ENCODE results near the gene HEPHL1. TPM values are rescaled to one million over a fixed set of nuclear protein-coding genes. Genes with fewer than 3 reads are reported as not detected.

The HEPHL1 gene
- total RNA-seq, 2 experiments from 2014 or later: not detected

GRCh38 chr11:94028436-94028835, 7.3 kb downstream of the HEPHL1 start:
- no peaks in the 10 kb centered on the region for H3K36me3 Mint-ChIP-seq
- no peak overlapping the region for H3K4me3 Mint-ChIP-seq
- intact Hi-C loops (cut with micrococcal nuclease): no loop called here
- ChIA-PET POLR2A (no interaction called here), CTCF (no interaction called here)
- H3K27me3 Mint-ChIP-seq: peaks cover 5% of the 10 kb centered on the region
- no peak overlapping the region for H3K27ac Mint-ChIP-seq
- H3K4me1 Mint-ChIP-seq (ENCODE audit: low read depth): no peaks in the 10 kb centered on the region
- no peaks in the 10 kb centered on the region for H3K9me3 Mint-ChIP-seq
- no peak for DNase-seq

GRCh38 chr11:94030059-94030458, 8.9 kb downstream of the HEPHL1 start:
- intact Hi-C loops (cut with micrococcal nuclease): no loop called here
- H3K9me3 Mint-ChIP-seq: no peaks in the 10 kb centered on the region
- no peak for DNase-seq
- no peak overlapping the region for H3K27ac Mint-ChIP-seq
- POLR2A ChIA-PET: no interaction called here
- peaks cover 5% of the 10 kb centered on the region for H3K27me3 Mint-ChIP-seq
- H3K36me3 Mint-ChIP-seq: no peaks in the 10 kb centered on the region
- CTCF ChIA-PET: no interaction called here
- H3K4me1 Mint-ChIP-seq (ENCODE audit: low read depth): no peaks in the 10 kb centered on the region
- no peak overlapping the region for H3K4me3 Mint-ChIP-seq

DNA sequence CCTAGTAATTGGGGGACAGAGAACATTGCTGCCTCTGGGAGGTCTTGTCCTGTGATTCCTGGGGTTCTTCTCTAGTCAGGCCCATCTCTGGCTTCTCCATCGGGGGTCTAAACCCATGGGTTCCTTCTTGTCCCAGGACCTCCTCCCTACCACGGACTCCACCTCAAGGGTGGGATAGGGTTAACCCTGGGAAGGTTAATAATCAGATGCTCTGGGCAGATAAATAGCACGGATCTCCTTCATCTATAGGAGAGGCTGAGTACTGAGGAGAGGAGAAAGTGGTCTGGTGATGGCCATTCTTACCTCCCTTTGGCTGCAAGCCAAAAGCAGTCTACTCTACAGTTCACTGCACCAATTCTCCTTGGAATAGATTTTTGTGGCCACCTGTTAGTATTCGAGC, 10.5 kb downstream of the HEPHL1 start:
- CTCF ChIA-PET: no interaction called here
- DNase-seq: no peak
- POLR2A ChIA-PET: no interaction called here
- intact Hi-C loops (cut with micrococcal nuclease): no loop called here
- no peak overlapping the region for H3K27ac Mint-ChIP-seq
- no peaks in the 10 kb centered on the region for H3K4me1 Mint-ChIP-seq (ENCODE audit: low read depth)
- no peaks in the 10 kb centered on the region for H3K9me3 Mint-ChIP-seq
- H3K27me3 Mint-ChIP-seq: peaks cover 3% of the 10 kb centered on the region
- no peaks in the 10 kb centered on the region for H3K36me3 Mint-ChIP-seq
- no peak overlapping the region for H3K4me3 Mint-ChIP-seq

- ChIA-PET POLR2A (no interaction called here), CTCF (no interaction called here)
- H3K9me3 Mint-ChIP-seq: no peaks in the 10 kb centered on the region
- intact Hi-C loops (cut with micrococcal nuclease): no loop called here
- no peaks in the 10 kb centered on the region for H3K36me3 Mint-ChIP-seq
- H3K4me3 Mint-ChIP-seq: no peak overlapping the region
- H3K4me1 Mint-ChIP-seq (ENCODE audit: low read depth): no peaks in the 10 kb centered on the region
- DNase-seq: no peak
- H3K27me3 Mint-ChIP-seq: peaks cover under 1% of the 10 kb centered on the region
- no peak overlapping the region for H3K27ac Mint-ChIP-seq
Observed at GRCh38 chr11:94032066-94032465, 10.9 kb downstream of the HEPHL1 start.

- no peaks in the 10 kb centered on the region for H3K9me3 Mint-ChIP-seq
- H3K36me3 Mint-ChIP-seq: no peaks in the 10 kb centered on the region
- H3K4me3 Mint-ChIP-seq: no peak overlapping the region
- no peaks in the 10 kb centered on the region for H3K27me3 Mint-ChIP-seq
- ChIA-PET CTCF (no interaction called here), POLR2A (no interaction called here)
- H3K4me1 Mint-ChIP-seq (ENCODE audit: low read depth): no peaks in the 10 kb centered on the region
- no peak for DNase-seq
- intact Hi-C loops (cut with micrococcal nuclease): no loop called here
- no peak overlapping the region for H3K27ac Mint-ChIP-seq
Observed at GRCh38 chr11:94032725-94033124, 11.6 kb downstream of the HEPHL1 start.

DNA sequence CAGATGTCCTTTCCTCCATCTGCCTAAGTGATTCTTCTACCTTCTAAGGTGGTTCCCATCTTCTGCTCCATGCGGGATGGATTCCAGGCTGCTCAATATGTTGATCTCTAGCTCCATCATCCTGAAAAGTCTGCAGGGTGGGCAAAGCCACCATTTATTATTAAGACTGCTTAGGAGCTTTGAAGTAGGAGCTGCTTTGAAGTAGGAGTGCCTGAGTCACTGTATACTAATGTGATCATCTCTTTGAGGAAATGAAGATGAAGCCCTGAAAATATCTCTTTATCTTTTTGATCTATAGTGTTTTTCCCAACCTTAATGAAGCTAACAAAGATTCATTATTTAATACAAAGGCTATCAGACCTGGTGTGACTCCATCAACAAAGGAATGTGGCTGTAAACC, 13.1 kb downstream of the HEPHL1 start:
- Mint-ChIP-seq H3K4me3 (no peak overlapping the region), H3K27ac (no peak overlapping the region), H3K27me3 (no peaks in the 10 kb centered on the region), H3K4me1 (ENCODE audit: low read depth) (no peaks in the 10 kb centered on the region), H3K36me3 (no peaks in the 10 kb centered on the region), H3K9me3 (no peaks in the 10 kb centered on the region)
- POLR2A ChIA-PET: no interaction called here
- intact Hi-C loops (cut with micrococcal nuclease): no loop called here
- no peak for DNase-seq
- CTCF ChIA-PET: no interaction called here

DNA sequence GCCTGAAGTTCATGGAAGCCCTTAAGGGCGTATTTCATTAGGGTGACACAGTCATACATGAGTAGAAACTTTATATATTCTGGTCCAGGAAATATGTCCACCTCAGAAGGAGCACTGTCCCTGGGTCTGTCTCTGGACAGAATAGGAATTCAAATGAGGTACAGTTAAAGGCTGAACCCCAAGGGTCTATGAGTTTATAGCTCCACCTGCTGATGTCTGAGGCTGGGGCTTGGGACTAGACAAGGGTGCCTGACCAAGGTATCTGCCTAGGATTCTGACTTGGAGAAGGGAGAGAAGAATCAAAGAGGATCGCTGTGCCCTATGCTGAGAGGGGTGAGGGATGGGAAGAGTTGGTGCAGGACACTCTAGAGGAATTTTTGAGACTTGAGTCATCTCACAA, 14.9 kb downstream of the HEPHL1 start:
- Mint-ChIP-seq H3K9me3 (no peaks in the 10 kb centered on the region), H3K27me3 (no peaks in the 10 kb centered on the region), H3K27ac (no peak overlapping the region), H3K36me3 (no peaks in the 10 kb centered on the region), H3K4me1 (ENCODE audit: low read depth) (no peaks in the 10 kb centered on the region), H3K4me3 (no peak overlapping the region)
- ChIA-PET POLR2A (no interaction called here), CTCF (no interaction called here)
- intact Hi-C loops (cut with micrococcal nuclease): no loop called here
- no peak for DNase-seq

DNA sequence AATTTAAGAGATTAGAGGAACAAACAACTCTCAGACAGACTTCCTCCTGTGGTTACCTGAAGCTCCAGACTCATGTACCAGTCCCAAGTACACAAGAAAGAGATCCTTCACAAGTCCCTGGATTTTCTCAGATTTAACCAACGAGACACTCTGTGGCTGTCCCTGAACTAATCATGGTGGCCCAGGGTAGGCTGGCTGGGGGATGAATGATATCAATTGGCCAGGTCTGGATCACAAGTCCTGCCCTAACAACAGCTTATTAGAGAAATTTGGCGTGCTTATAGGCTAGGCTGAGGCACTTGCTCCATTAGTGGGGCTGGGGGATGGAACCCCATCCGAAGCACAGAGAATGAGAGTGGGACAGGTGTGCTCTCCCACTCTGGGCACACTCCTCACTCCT, 22.1 kb downstream of the HEPHL1 start:
- Mint-ChIP-seq H3K36me3 (no peaks in the 10 kb centered on the region), H3K4me3 (no peak overlapping the region), H3K27me3 (no peaks in the 10 kb centered on the region), H3K27ac (no peak overlapping the region), H3K4me1 (ENCODE audit: low read depth) (no peaks in the 10 kb centered on the region), H3K9me3 (no peaks in the 10 kb centered on the region)
- CTCF ChIA-PET: no interaction called here
- intact Hi-C loops (cut with micrococcal nuclease): no loop called here
- POLR2A ChIA-PET: no interaction called here
- no peak for DNase-seq

DNA sequence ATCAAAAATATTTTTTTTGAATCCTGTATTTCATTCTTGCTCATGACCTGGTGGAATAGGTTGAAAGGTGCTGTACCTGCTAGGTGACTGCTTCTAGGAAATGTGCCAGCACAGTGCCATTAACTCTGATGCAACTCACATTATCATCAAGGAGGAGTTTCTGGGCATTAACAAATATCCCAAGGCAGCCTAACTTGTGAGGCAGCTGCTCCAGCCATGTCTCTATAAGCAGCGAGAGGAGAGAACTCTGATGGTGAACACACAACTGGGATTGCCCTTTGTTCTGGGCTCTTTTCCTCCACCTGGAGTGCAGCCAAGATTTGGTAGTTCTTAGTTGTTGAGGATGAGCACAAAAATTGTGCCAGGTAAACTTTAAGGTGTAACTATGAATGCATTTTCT, 25.6 kb downstream of the HEPHL1 start:
- ChIA-PET CTCF (no interaction called here), POLR2A (no interaction called here)
- Mint-ChIP-seq H3K9me3 (no peaks in the 10 kb centered on the region), H3K27ac (no peak overlapping the region), H3K4me3 (no peak overlapping the region), H3K27me3 (no peaks in the 10 kb centered on the region), H3K4me1 (ENCODE audit: low read depth) (no peaks in the 10 kb centered on the region), H3K36me3 (no peaks in the 10 kb centered on the region)
- intact Hi-C loops (cut with micrococcal nuclease): no loop called here
- DNase-seq: no peak

DNA sequence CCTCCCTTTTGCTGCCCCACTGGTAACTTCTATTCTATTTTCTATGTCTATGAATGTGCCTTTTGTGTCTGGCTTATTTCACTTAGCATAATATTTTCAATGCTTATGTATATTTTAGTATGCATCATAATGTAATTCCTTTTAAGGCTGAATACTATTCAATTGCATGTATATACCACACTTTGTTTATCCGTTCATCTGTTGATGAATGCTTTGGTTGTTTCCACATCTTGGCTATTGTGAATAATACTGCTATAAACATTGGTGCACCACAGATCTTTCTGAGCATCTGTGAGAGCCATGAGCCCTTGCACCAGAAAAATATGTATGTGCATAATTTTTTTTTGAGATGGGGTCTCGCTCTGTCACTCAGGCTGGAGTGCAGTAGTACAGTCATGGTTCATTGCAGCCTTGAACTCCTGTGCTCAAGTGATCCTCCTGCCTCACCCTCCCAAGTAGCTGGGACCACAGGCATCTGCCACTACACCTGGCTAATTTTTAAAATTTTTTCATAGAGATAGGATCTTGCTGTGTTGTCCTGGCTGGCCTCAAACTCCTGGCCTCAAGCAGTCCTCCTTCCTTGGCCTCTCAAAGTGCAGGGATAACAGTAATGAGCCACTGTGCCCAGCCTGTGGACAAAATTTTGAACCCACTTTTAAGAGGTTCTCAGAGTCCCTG, 27.0 kb downstream of the HEPHL1 start:
- intact Hi-C loops (cut with micrococcal nuclease): no loop called here
- ChIA-PET CTCF (no interaction called here), POLR2A (no interaction called here)
- H3K27me3 Mint-ChIP-seq: no peaks in the 10 kb centered on the region
- DNase-seq: no peak
- no peak overlapping the region for H3K27ac Mint-ChIP-seq
- H3K4me1 Mint-ChIP-seq (ENCODE audit: low read depth): no peaks in the 10 kb centered on the region
- H3K9me3 Mint-ChIP-seq: no peaks in the 10 kb centered on the region
- H3K36me3 Mint-ChIP-seq: no peaks in the 10 kb centered on the region
- no peak overlapping the region for H3K4me3 Mint-ChIP-seq

DNA sequence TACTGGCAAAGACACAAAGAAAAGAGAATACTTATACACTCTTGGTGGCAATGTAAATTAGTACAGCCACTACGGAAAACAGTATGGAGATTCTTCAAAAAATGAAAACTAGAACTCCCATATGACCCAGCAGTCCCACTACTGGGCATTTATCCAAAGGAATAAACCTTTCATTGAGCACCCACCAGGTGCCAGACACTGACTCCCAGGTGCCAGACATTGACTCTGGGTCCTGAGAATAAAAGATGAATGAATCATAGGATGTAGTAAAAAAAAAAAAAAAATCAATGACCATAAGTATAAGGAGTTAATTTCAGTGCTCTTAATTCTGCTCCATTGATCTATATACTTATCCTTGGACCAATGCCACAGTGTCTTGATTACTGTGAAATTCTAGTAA, 28.2 kb downstream of the HEPHL1 start:
- DNase-seq: no peak
- Mint-ChIP-seq H3K4me3 (no peak overlapping the region), H3K9me3 (no peaks in the 10 kb centered on the region), H3K4me1 (ENCODE audit: low read depth) (no peaks in the 10 kb centered on the region), H3K27ac (no peak overlapping the region), H3K27me3 (peaks cover 5% of the 10 kb centered on the region), H3K36me3 (no peaks in the 10 kb centered on the region)
- CTCF ChIA-PET: no interaction called here
- intact Hi-C loops (cut with micrococcal nuclease): no loop called here
- POLR2A ChIA-PET: no interaction called here

GRCh38 chr11:94058630-94059029, 37.5 kb downstream of the HEPHL1 start:
- no peaks in the 10 kb centered on the region for H3K9me3 Mint-ChIP-seq
- H3K27ac Mint-ChIP-seq: no peak overlapping the region
- DNase-seq: no peak
- H3K4me3 Mint-ChIP-seq: no peak overlapping the region
- H3K27me3 Mint-ChIP-seq: peaks cover 17% of the 10 kb centered on the region
- no peaks in the 10 kb centered on the region for H3K36me3 Mint-ChIP-seq
- H3K4me1 Mint-ChIP-seq (ENCODE audit: low read depth): no peaks in the 10 kb centered on the region
- intact Hi-C loops (cut with micrococcal nuclease): no loop called here
- CTCF ChIA-PET: no interaction called here
- POLR2A ChIA-PET: no interaction called here

DNA sequence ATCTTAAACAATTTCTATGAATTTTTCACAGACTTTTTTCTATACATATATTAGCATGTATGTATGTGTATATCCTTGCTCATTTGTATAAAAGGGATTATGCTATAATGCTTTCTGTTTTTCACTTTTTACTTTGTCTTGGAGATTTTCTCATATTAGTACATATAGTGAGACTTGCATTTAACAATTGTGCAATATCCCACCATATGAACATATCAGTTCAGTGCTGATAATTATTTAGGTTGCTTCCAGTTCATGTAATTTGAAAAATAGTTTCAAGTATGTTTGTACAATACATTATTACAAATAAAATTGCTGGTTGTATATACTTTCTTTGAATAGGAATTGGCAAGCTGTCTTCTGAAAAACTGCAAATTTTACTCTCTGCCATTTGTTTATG, 37.9 kb downstream of the HEPHL1 start:
- no peak overlapping the region for H3K27ac Mint-ChIP-seq
- CTCF ChIA-PET: no interaction called here
- POLR2A ChIA-PET: no interaction called here
- intact Hi-C loops (cut with micrococcal nuclease): no loop called here
- no peaks in the 10 kb centered on the region for H3K36me3 Mint-ChIP-seq
- peaks cover 15% of the 10 kb centered on the region for H3K27me3 Mint-ChIP-seq
- no peaks in the 10 kb centered on the region for H3K9me3 Mint-ChIP-seq
- no peaks in the 10 kb centered on the region for H3K4me1 Mint-ChIP-seq (ENCODE audit: low read depth)
- H3K4me3 Mint-ChIP-seq: no peak overlapping the region
- no peak for DNase-seq

DNA sequence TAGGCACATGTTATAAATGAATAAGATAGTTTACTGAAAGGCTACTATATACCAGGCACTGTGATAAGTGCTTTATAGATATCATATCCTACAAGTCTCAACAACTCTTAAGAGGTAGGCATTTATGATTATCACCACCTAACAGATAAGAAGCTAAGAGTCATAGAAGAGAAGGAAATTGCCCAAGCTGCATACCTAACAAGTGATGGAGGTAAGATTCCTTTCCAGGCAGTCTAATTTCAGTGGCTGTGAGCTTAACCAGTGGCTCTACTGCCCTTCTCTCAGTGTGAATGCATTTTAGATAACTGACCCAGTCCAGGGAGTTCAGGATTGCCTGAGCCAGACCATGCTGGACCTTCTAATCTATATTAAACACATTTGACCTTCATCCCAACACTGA, 39.2 kb downstream of the HEPHL1 start:
- no peak overlapping the region for H3K27ac Mint-ChIP-seq

More for the DNA sequence above, 39.2 kb downstream of the HEPHL1 start:
- no peaks in the 10 kb centered on the region for H3K4me1 Mint-ChIP-seq (ENCODE audit: low read depth)
- H3K36me3 Mint-ChIP-seq: no peaks in the 10 kb centered on the region
- no peak overlapping the region for H3K4me3 Mint-ChIP-seq
- peaks cover 13% of the 10 kb centered on the region for H3K27me3 Mint-ChIP-seq
- no peaks in the 10 kb centered on the region for H3K9me3 Mint-ChIP-seq
- POLR2A ChIA-PET: no interaction called here
- intact Hi-C loops (cut with micrococcal nuclease): no loop called here
- CTCF ChIA-PET: no interaction called here
- no peak for DNase-seq

All from activated CD4-positive, alpha-beta memory T cell treated with anti-CD3 and anti-CD28 coated beads for 36 hours (primary cell).